ENCODE data around the gene GNAQ. TPM values are rescaled to one million over a fixed set of nuclear protein-coding genes. Genes with fewer than 3 reads are reported as not detected.

GNAQ gene
- total and polyA plus RNA-seq, 2 of the 13 experiments (the other 11 are each of a cell fraction or from before 2014, with no cell fraction given): 16.5 to 17.7 TPM

DNA sequence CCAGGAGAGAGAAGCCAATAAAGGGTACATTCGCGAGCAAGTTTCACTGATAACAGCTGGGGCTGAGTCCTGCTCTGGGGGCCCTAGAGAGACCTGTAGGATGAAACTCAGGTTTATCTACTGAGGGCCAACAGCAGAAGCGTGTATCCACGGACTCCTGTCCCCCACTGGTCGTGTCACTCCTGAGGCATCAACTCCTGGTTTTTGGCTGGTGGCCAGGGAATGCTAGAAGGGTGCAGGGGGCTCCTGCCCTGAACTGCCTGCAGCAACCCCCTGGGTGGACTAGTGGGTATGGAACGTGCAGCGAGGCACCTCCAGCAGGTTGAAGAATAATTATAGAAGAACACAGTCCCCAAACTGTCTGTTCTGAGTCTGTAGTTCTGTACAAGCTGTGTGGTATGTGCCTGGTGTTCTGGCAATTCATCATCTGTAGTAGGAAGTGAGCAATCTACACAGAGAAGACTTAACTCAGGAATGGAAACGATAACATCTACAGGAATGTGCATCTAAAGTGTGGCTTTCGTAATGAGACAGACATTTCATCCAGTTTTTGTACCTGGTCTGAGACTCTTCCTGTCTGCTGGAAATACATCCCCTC, 319.0 kb downstream of the GNAQ start (continued):
- no peak for TF ChIP-seq KAT8 (CRISPR knock-in tag; IDR thresholded peaks at IDR 0.05)
- TF ChIP-seq, protein P1, sequence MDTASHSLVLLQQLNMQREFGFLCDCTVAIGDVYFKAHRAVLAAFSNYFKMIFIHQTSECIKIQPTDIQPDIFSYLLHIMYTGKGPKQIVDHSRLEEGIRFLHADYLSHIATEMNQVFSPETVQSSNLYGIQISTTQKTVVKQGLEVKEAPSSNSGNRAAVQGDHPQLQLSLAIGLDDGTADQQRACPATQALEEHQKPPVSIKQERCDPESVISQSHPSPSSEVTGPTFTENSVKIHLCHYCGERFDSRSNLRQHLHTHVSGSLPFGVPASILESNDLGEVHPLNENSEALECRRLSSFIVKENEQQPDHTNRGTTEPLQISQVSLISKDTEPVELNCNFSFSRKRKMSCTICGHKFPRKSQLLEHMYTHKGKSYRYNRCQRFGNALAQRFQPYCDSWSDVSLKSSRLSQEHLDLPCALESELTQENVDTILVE (CRISPR knock-in tag; IDR thresholded peaks at IDR 0.05): no peak
- no peak for TF ChIP-seq PHF8 (CRISPR knock-in tag; IDR thresholded peaks at IDR 0.05)

DNA sequence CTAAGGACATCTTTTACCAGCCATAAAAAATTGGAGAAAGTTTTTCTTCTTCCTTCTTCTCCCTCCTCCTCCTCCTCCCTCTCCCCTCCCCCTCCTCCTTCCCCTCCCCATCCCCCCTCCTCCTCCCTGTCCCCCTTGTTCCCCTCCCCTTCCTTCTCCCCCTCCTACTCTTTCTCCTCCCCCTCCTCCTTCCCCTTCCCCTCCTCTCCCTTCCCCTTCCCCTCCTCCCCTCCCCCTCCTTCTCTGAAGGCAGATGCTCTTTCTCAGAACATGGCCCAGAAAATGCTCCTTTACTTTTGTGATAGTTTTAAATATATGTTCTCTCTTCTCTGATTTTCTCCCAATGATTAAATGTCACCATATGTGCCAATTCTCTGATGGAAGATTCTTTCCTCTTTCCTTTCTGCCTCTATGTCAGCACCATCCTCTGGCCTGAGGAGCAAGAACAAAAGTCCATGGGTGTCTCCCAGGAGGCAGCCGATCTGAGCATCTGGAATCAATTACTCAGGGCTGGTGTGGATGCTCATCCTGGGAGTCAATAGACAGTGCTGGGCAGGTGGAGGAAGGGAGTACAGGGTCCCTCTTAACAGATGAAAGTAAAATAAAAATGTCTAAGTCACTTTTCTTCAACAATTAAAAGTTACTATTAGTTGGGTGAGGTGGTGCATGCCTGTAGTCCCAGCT, 320.5 kb downstream of the GNAQ start:
- BruUV-seq (replicated peaks): no TSS peak
- CTCF ChIA-PET (ENCODE audit: low intra/inter-chr PET ratio, low total read pairs): no interaction called here
- no peak for DNase-seq (ENCODE audit: low spot score)

DNA sequence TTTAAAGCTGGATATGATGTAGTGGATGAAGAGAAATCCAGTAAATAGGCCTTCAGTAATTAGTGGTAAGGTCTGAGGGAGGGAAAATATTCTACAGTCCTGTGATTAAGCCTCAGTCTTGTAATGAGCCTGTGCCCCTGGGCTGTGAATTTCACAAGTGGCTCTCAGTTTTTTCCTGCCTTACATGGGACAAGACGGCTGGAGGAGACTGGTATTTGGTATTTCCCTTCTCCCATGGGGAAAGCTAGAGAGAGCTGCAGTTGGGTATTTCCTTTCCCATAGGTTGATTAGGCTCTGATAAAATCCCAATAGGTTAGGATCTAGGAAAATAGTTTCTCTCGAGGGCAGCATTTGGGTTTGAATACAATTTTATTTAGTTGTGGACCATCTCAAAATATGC, 321.3 kb downstream of the GNAQ start:
- no peaks in the 10 kb centered on the region for H4K20me1 ChIP-seq (ENCODE audit: insufficient read depth, low read length)
- CTCF ChIA-PET (ENCODE audit: low intra/inter-chr PET ratio, low total read pairs): no interaction called here
- in situ Hi-C loops (cut with HindIII; ENCODE audit: extremely low pct_ligation_motif_present, low pct_unique_long_range_greater_than_20kb): no loop called here
- no peak for FAIRE-seq
- no peak for ATAC-seq
- H3K4me3 ChIP-seq (replicated peaks in 1 of 3; ENCODE audit: insufficient read depth in 1 of 3, low read depth in 2 of 3, low read length in 3 of 3): no peak overlapping the region
- H3K27ac ChIP-seq (ENCODE audit: extremely low read length, insufficient read depth, low read length): no peak overlapping the region
- H3K27me3 ChIP-seq (ENCODE audit: control insufficient read depth in 1 of 2, insufficient read depth in 2 of 2, low read length in 2 of 2): no peaks in the 10 kb centered on the region
- no peaks in the 10 kb centered on the region for H3K79me2 ChIP-seq (ENCODE audit: insufficient read depth, low read length)
- H2AFZ ChIP-seq (ENCODE audit: low read length): no peak overlapping the region
- POLR2A ChIA-PET: no interaction called here
- BruUV-seq (replicated peaks): no TSS peak
- no peak overlapping the region for H3K4me2 ChIP-seq (ENCODE audit: low read depth, low read length)
- H3K9ac ChIP-seq (ENCODE audit: insufficient read depth, low read depth, low read length): no peak overlapping the region
- WGBS (ENCODE audit: low lambda C conversion rate): 39% methylated on average over 2 of the region's 2 CpGs
- H3K4me1 ChIP-seq (ENCODE audit: insufficient read depth, low read length): no peaks in the 10 kb centered on the region
- H3K36me3 ChIP-seq (replicated peaks in 1 of 2; ENCODE audit: control insufficient read depth in 1 of 2, insufficient read depth in 2 of 2, low read length in 2 of 2): no peaks in the 10 kb centered on the region
- no peaks in the 10 kb centered on the region for H3K9me3 ChIP-seq (ENCODE audit: low read length)
- DNase-seq (ENCODE audit: low spot score): no peak
- intact Hi-C loops (cut with micrococcal nuclease; ENCODE audit: unreplicated experiment): no loop called here
- TF ChIP-seq, protein P2, sequence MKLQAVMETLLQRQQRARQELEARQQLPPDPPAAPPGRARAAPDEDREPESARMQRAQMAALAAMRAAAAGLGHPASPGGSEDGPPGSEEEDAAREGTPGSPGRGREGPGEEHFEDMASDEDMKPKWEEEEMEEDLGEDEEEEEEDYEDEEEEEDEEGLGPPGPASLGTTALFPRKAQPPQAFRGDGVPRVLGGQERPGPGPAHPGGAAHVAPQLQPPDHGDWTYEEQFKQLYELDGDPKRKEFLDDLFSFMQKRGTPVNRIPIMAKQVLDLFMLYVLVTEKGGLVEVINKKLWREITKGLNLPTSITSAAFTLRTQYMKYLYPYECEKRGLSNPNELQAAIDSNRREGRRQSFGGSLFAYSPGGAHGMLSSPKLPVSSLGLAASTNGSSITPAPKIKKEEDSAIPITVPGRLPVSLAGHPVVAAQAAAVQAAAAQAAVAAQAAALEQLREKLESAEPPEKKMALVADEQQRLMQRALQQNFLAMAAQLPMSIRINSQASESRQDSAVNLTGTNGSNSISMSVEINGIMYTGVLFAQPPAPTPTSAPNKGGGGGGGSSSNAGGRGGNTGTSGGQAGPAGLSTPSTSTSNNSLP (IDR thresholded peaks at IDR 0.05; ENCODE audit: low read depth, low read length): no peak
- TF ChIP-seq, protein P3, sequence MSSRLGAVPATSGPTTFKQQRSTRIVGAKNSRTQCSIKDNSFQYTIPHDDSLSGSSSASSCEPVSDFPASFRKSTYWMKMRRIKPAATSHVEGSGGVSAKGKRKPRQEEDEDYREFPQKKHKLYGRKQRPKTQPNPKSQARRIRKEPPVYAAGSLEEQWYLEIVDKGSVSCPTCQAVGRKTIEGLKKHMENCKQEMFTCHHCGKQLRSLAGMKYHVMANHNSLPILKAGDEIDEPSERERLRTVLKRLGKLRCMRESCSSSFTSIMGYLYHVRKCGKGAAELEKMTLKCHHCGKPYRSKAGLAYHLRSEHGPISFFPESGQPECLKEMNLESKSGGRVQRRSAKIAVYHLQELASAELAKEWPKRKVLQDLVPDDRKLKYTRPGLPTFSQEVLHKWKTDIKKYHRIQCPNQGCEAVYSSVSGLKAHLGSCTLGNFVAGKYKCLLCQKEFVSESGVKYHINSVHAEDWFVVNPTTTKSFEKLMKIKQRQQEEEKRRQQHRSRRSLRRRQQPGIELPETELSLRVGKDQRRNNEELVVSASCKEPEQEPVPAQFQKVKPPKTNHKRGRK (CRISPR knock-in tag; IDR thresholded peaks at IDR 0.05): no peak
- no peak for TF ChIP-seq ZNF337 (CRISPR knock-in tag; IDR thresholded peaks at IDR 0.05; ENCODE audit: borderline replicate concordance, low read depth)
- TF ChIP-seq, protein P4, sequence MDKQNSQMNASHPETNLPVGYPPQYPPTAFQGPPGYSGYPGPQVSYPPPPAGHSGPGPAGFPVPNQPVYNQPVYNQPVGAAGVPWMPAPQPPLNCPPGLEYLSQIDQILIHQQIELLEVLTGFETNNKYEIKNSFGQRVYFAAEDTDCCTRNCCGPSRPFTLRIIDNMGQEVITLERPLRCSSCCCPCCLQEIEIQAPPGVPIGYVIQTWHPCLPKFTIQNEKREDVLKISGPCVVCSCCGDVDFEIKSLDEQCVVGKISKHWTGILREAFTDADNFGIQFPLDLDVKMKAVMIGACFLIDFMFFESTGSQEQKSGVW (CRISPR knock-in tag; IDR thresholded peaks at IDR 0.05; ENCODE audit: borderline replicate concordance): no peak
- TF ChIP-seq ZNF557 (CRISPR knock-in tag; IDR thresholded peaks at IDR 0.05): no peak
- TF ChIP-seq ZNF598 (CRISPR knock-in tag; IDR thresholded peaks at IDR 0.05; ENCODE audit: borderline replicate concordance): no peak

More for the DNA sequence above, 320.5 kb downstream of the GNAQ start:
- no peaks in the 10 kb centered on the region for H3K9me3 ChIP-seq (ENCODE audit: low read length)
- POLR2A ChIA-PET: no interaction called here
- no peaks in the 10 kb centered on the region for H3K79me2 ChIP-seq (ENCODE audit: insufficient read depth, low read length)
- H3K9ac ChIP-seq (ENCODE audit: insufficient read depth, low read depth, low read length): no peak overlapping the region
- H3K27ac ChIP-seq (ENCODE audit: extremely low read length, insufficient read depth, low read length): no peak overlapping the region
- H3K27me3 ChIP-seq (ENCODE audit: control insufficient read depth in 1 of 2, insufficient read depth in 2 of 2, low read length in 2 of 2): no peaks in the 10 kb centered on the region
- TF ChIP-seq HNRNPK (IDR thresholded peaks at IDR 0.05; ENCODE audit: low read depth, low read length, poor library complexity, severe bottlenecking) (peak; percentile 85), KLF9 (CRISPR knock-in tag; IDR thresholded peaks at IDR 0.05; ENCODE audit: low read depth) (no peak)
- H4K20me1 ChIP-seq (ENCODE audit: insufficient read depth, low read length): no peaks in the 10 kb centered on the region
- H2AFZ ChIP-seq (ENCODE audit: low read length): no peak overlapping the region
- ATAC-seq (no peak), FAIRE-seq (no peak)
- intact Hi-C loops (cut with micrococcal nuclease; ENCODE audit: unreplicated experiment) (no loop called here), in situ Hi-C loops (cut with HindIII; ENCODE audit: extremely low pct_ligation_motif_present, low pct_unique_long_range_greater_than_20kb) (no loop called here)
- no peak overlapping the region for H3K4me2 ChIP-seq (ENCODE audit: low read depth, low read length)
- H3K36me3 ChIP-seq (replicated peaks in 1 of 2; ENCODE audit: control insufficient read depth in 1 of 2, insufficient read depth in 2 of 2, low read length in 2 of 2): no peaks in the 10 kb centered on the region
- WGBS (ENCODE audit: low lambda C conversion rate): 48% methylated on average over 1 of the region's 1 CpG
- H3K4me1 ChIP-seq (ENCODE audit: insufficient read depth, low read length): no peaks in the 10 kb centered on the region
- H3K4me3 ChIP-seq (replicated peaks in 1 of 3; ENCODE audit: insufficient read depth in 1 of 3, low read depth in 2 of 3, low read length in 3 of 3): no peak overlapping the region

All from HepG2 (cell line).